Stimulated activated CD8-positive, alpha-beta memory T cell treated with anti-CD3 and anti-CD28 coated beads, Interleukin-7, amount 100 ng/mL, for 48 hours (primary cell): ENCODE measurements around the gene LATS2.
"Not testable (repeated sequence)": the region's sequence is repeated elsewhere in the genome, so short reads cannot be mapped to it uniquely, and the experiment has no call there.

ENCODE experiments used
- DNase-seq, 2 donors: peaks; one replicate each; pipeline ENCODE4 v3.0.0-alpha.2; 2020; ENCODE audit warnings: low read depth in 1 of 2; ENCODE audit errors: extremely low read depth in 1 of 2

Gene LATS2

GRCh38 chr13:21075379-21076249 is 14.2 kb upstream of the LATS2 start:
- no peak for DNase-seq

- peak in 1 of 2 donors; percentile 45 for DNase-seq
These were observed 13.6 kb upstream of the LATS2 start for GRCh38 chr13:21075011-21075378.

- DNase-seq, result no peak
These were observed 13.2 kb upstream of the LATS2 start for GRCh38 chr13:21074546-21074945.

GRCh38 chr13:21071924-21072323 is 10.5 kb upstream of the LATS2 start:
- DNase-seq, result no peak

- DNase-seq, result no peak
These were observed 9.6 kb upstream of the LATS2 start for GRCh38 chr13:21071015-21071414.

- no peak for DNase-seq
These were observed 8.2 kb upstream of the LATS2 start for GRCh38 chr13:21069561-21070004.

- DNase-seq, result no peak
These were observed 6.5 kb upstream of the LATS2 start for GRCh38 chr13:21067848-21068247.

- DNase-seq, result no peak
These were observed 5.6 kb upstream of the LATS2 start for GRCh38 chr13:21066946-21067345.

GRCh38 chr13:21065686-21066085 is 4.3 kb upstream of the LATS2 start:
- DNase-seq, result no peak

GRCh38 chr13:21063031-21063430 is 1.6 kb upstream of the LATS2 start:
- no peak for DNase-seq

- DNase-seq, result no peak
These were observed 903 bp downstream of the LATS2 start for GRCh38 chr13:21060338-21061028.

GRCh38 chr13:21059641-21060337 is 1.6 kb downstream of the LATS2 start:
- no peak for DNase-seq

GRCh38 chr13:21058361-21058760 is 3.0 kb downstream of the LATS2 start:
- DNase-seq, result no peak

- DNase-seq, result no peak
These were observed 5.8 kb downstream of the LATS2 start for GRCh38 chr13:21055511-21056045.

GRCh38 chr13:21055016-21055415 is 6.4 kb downstream of the LATS2 start:
- DNase-seq, result no peak

- no peak for DNase-seq
These were observed 7.1 kb downstream of the LATS2 start for GRCh38 chr13:21054313-21054712.

GRCh38 chr13:21053231-21053630 is 8.2 kb downstream of the LATS2 start:
- no peak for DNase-seq

- DNase-seq, result no peak
These were observed 9.7 kb downstream of the LATS2 start for GRCh38 chr13:21051675-21052074.

GRCh38 chr13:21050288-21051197 is 10.8 kb downstream of the LATS2 start:
- no peak for DNase-seq

- not testable (repeated sequence) for DNase-seq
These were observed 11.7 kb downstream of the LATS2 start for GRCh38 chr13:21049731-21050130.
